Spinal cord (tissue), 4 donors: ENCODE results near the gene XKR7. TPM values are rescaled to one million over a fixed set of nuclear protein-coding genes. Genes with fewer than 3 reads are reported as not detected.

Source experiments
- polyA plus RNA-seq, 2 donors: library from polyadenylated mRNA; unstranded; fragments of 120-200 nt; gene quantifications; one replicate each; pipeline ENCODE4 v1.2.1, GENCODE V29; 2013; ENCODE audit not compliant: insufficient read length in 2 of 2
- small RNA-seq: library from RNA; depleted of rRNA; stranded (forward); fragments of <200 nt; gene quantifications from one replicate; pipeline ENCODE3, GENCODE V24; 2014; ENCODE audit warnings: low replicate concordance
- total RNA-seq, 2 donors: library from RNA; depleted of rRNA in 1 of 2; stranded (reverse); fragments of 120-200 nt in 1 of 2; fragments of >200 nt in 1 of 2; gene quantifications; one replicate each; pipeline versions ENCODE4 v1.2.3 to v1.2.4, GENCODE V29; 2013 to 2014

The XKR7 gene
- total and polyA plus RNA-seq, 4 donors, result 1.8 to 9.0 (median 5.8) TPM

Small RNA genes within 50 kb of the gene (small RNA-seq; reads per million reads assigned to genes)
- 0.10 reads per million for gene RNA5SP481
- not detected for gene RNA5SP482

Other genes starting within 250 kb of the XKR7 start
- gene BCL2L1, start 245.3 kb upstream of the XKR7 start, total RNA-seq, result 10 to 100 TPM; 66.5 to 82.7 TPM
- 10 to 100 TPM; 56.0 to 64.2 TPM for gene BCL2L1, start 245.3 kb upstream of the XKR7 start, polyA plus RNA-seq
- 10 to 100 TPM; 14.4 to 29.5 TPM for gene TPX2, start 228.9 kb upstream of the XKR7 start, total RNA-seq
- 10 to 100 TPM; 25.4 to 31.8 TPM for gene TPX2, start 228.9 kb upstream of the XKR7 start, polyA plus RNA-seq
- 1 to 10 TPM in 1 of 2 donors, under 1 TPM in 1; 0.79 to 5.2 TPM for gene MYLK2, start 148.8 kb upstream of the XKR7 start, total RNA-seq
- 1 to 10 TPM; 5.0 to 5.1 TPM for gene MYLK2, start 148.8 kb upstream of the XKR7 start, polyA plus RNA-seq
- gene FOXS1, start 122.5 kb upstream of the XKR7 start, total RNA-seq, result 1 to 10 TPM in 1 of 2 donors, under 1 TPM in 1; 0.89 to 8.7 TPM
- gene FOXS1, start 122.5 kb upstream of the XKR7 start, polyA plus RNA-seq, result 1 to 10 TPM; 4.4 to 5.4 TPM
- gene DUSP15, start 97.6 kb upstream of the XKR7 start, total RNA-seq, result 10 to 100 TPM in 1 of 2 donors, 1 to 10 TPM in 1; 7.8 to 13.3 TPM
- gene DUSP15, start 97.6 kb upstream of the XKR7 start, polyA plus RNA-seq, result 10 to 100 TPM; 27.5 to 31.0 TPM
- gene TTLL9, start 97.5 kb upstream of the XKR7 start, total RNA-seq, result 10 to 100 TPM in 1 of 2 donors, 1 to 10 TPM in 1; 5.1 to 12.1 TPM
- gene TTLL9, start 97.5 kb upstream of the XKR7 start, polyA plus RNA-seq, result 10 to 100 TPM; 18.4 to 18.8 TPM
- 10 to 100 TPM in 1 of 2 donors, 1 to 10 TPM in 1; 8.5 to 14.5 TPM for gene PDRG1, start 16.1 kb upstream of the XKR7 start, total RNA-seq
- 10 to 100 TPM; 34.4 to 35.8 TPM for gene PDRG1, start 16.1 kb upstream of the XKR7 start, polyA plus RNA-seq
- 1 to 10 TPM; 3.8 to 8.4 TPM for gene CCM2L, start 42.3 kb downstream of the XKR7 start, total RNA-seq
- 1 to 10 TPM; 6.4 to 6.8 TPM for gene CCM2L, start 42.3 kb downstream of the XKR7 start, polyA plus RNA-seq
- gene HCK, start 84.1 kb downstream of the XKR7 start, total RNA-seq, result 10 to 100 TPM in 1 of 2 donors, 1 to 10 TPM in 1; 9.1 to 12.4 TPM
- gene HCK, start 84.1 kb downstream of the XKR7 start, polyA plus RNA-seq, result 1 to 10 TPM; 5.1 to 6.9 TPM
- 10 to 100 TPM; 33.2 to 40.1 TPM for gene TM9SF4, start 141.6 kb downstream of the XKR7 start, total RNA-seq
- gene TM9SF4, start 141.6 kb downstream of the XKR7 start, polyA plus RNA-seq, result 10 to 100 TPM; 58.1 to 65.9 TPM
- 1 to 10 TPM; 2.5 to 4.5 TPM for gene PLAGL2, start 239.6 kb downstream of the XKR7 start, total RNA-seq
- gene PLAGL2, start 239.6 kb downstream of the XKR7 start, polyA plus RNA-seq, result 10 to 100 TPM; 10.7 to 12.1 TPM
- 10 to 100 TPM; 21.3 to 32.9 TPM for gene POFUT1, start 239.7 kb downstream of the XKR7 start, total RNA-seq
- 10 to 100 TPM; 22.8 to 27.6 TPM for gene POFUT1, start 239.7 kb downstream of the XKR7 start, polyA plus RNA-seq